Transverse colon (tissue), 4 donors: ENCODE results near the gene IRF2BP1. TPM values are rescaled to one million over a fixed set of nuclear protein-coding genes. Genes with fewer than 3 reads are reported as not detected.

ENCODE experiments used
- DNase-seq: peaks from one replicate; pipeline ENCODE4 v3.0.0-alpha.2; 2019
- H3K27ac ChIP-seq, 4 donors: fragments of 200-600 bp; sonication (generic); 2 replicates each; pipeline ENCODE4 v1.5.1; 2016 to 2018; ENCODE audit warnings: inconsistent platforms in 4 of 4
- H3K27me3 ChIP-seq: fragments of 200-600 bp; sonication (generic); 2 replicates; pipeline ENCODE4 v1.5.1; 2017; ENCODE audit warnings: inconsistent platforms
- H3K36me3 ChIP-seq, 4 donors: fragments of 200-600 bp; sonication (generic); 2 replicates each; pipeline ENCODE4 v1.5.1; 2017 to 2019; ENCODE audit warnings: inconsistent platforms in 4 of 4
- H3K4me1 ChIP-seq, 4 donors: fragments of 200-600 bp; sonication (generic); 2 replicates each; pipeline ENCODE4 v1.5.1; 2017 to 2020; ENCODE audit warnings: inconsistent platforms in 4 of 4
- H3K4me3 ChIP-seq, 4 donors: fragments of 200-600 bp; sonication (generic); 1 replicate in 1 of 4; 2 replicates in 3 of 4; pipeline versions ENCODE4 v1.5.1 to v1.6.1; 2017 to 2019; ENCODE audit warnings: inconsistent platforms in 4 of 4
- H3K9me3 ChIP-seq, 2 donors: fragments of 200-600 bp; sonication (generic); 2 replicates each; pipeline ENCODE4 v1.5.1; 2017 to 2019; ENCODE audit warnings: inconsistent platforms in 2 of 2
- CTCF ChIP-seq, 5 experiments: fragments of 200-600 bp in 3 of 5; fragments of 450-650 bp in 2 of 5; sonication (generic) in 3 of 5; IDR thresholded peaks; 1 replicate in 2 of 5; 2 replicates in 3 of 5; pipeline ENCODE4 v1.5.1; 2016 to 2017; ENCODE audit warnings: antibody characterized with exemption in 5 of 5, inconsistent platforms in 3 of 5, mild to moderate bottlenecking in 2 of 5, moderate library complexity in 1 of 5
- EP300 ChIP-seq: sonication (generic); formaldehyde crosslinking; IDR thresholded peaks from one replicate; pipeline ENCODE4 v1.6.1; 2017; ENCODE audit warnings: antibody characterized with exemption, low read depth
- POLR2A ChIP-seq: fragments of 450-650 bp; IDR thresholded peaks from one replicate; pipeline ENCODE4 v1.6.1; 2016; ENCODE audit warnings: antibody characterized with exemption, mild to moderate bottlenecking, moderate library complexity
- POLR2AphosphoS5 ChIP-seq, 3 donors: sonication (generic); formaldehyde crosslinking; IDR thresholded peaks; one replicate each; pipeline ENCODE4 v1.6.1; 2016; ENCODE audit warnings: antibody characterized with exemption in 3 of 3
- WGBS, 2 donors: methylation state at CpG; one replicate each; pipeline ENCODE4 v1.1.5; 2018; ENCODE audit warnings: low coverage in 1 of 2; 5-methylcytosine and 5-hydroxymethylcytosine counted together
- in situ Hi-C, 4 donors: fragments of 200-750 bp; cut with MboI; loops; one replicate each; pipeline versions ENCODE4 v1.15.0 to v1.15.1; 2017; ENCODE audit warnings: low sequenced_read_pairs in 3 of 4, low pct_ligation_motif_present in 1 of 4, low pct_unique_long_range_greater_than_20kb in 1 of 4
- intact Hi-C: fragments of 100-400 bp; cut with DNase I; formaldehyde crosslinking; loops from one replicate; pipeline ENCODE4 v1.15.1; 2023; ENCODE audit warnings: low total_unique reads
- total RNA-seq, 4 donors: library from RNA; depleted of rRNA; stranded (reverse); fragments of >200 nt; gene quantifications; one replicate each; pipeline ENCODE4 v1.1.0, GENCODE V29; 2016

The IRF2BP1 gene
- total RNA-seq, 4 donors from 2014 or later: 24.9 to 34.1 (median 29.5) TPM

- DNase-seq: no peak
- WGBS, 2 donors: 60 to 78% methylated on average over 4 to 9 of the region's 9 CpGs
- Histone ChIP-seq H3K36me3 (no peaks in the 10 kb centered on the region), H3K27me3 (peaks cover 26% of the 10 kb centered on the region), H3K27ac (no peak overlapping the region), H3K4me3 (no peak overlapping the region), H3K9me3 (no peaks in the 10 kb centered on the region), H3K4me1 (no peaks in the 10 kb centered on the region)
- TF ChIP-seq EP300: no peak
- no peak for TF ChIP-seq POLR2A
- TF ChIP-seq POLR2AphosphoS5 (IDR thresholded peaks at IDR 0.05): no peak
- TF ChIP-seq CTCF (IDR thresholded peaks at IDR 0.05): no peak
- in situ Hi-C loops (no loop called here), intact Hi-C loops (loop anchor here (1.0 kb wide), 1 partner anchor 42 kb away; no protein-coding TSS in a partner anchor)
Measured at GRCh38 chr19:45922281-45922680, 36.3 kb upstream of the IRF2BP1 start.

GRCh38 chr19:45920458-45920857, 34.5 kb upstream of the IRF2BP1 start:
- Histone ChIP-seq H3K9me3 (no peaks in the 10 kb centered on the region), H3K27ac (no peak overlapping the region), H3K27me3 (peaks cover 33% of the 10 kb centered on the region), H3K4me1 (no peaks in the 10 kb centered on the region), H3K4me3 (no peak overlapping the region), H3K36me3 (no peaks in the 10 kb centered on the region)
- no peak for DNase-seq
- TF ChIP-seq POLR2AphosphoS5 (IDR thresholded peaks at IDR 0.05) (no peak), EP300 (no peak), CTCF (IDR thresholded peaks at IDR 0.05) (no peak), POLR2A (no peak)
- intact Hi-C loops: no loop called here
- WGBS, 2 donors: 58% methylated on average over 8 of the region's 8 CpGs; no CpG with 5 or more reads in 1 of the 2 donors
- in situ Hi-C loops: no loop called here

GRCh38 chr19:45919678-45920077, 33.7 kb upstream of the IRF2BP1 start:
- TF ChIP-seq CTCF (IDR thresholded peaks at IDR 0.05) (no peak), POLR2A (no peak), EP300 (no peak), POLR2AphosphoS5 (IDR thresholded peaks at IDR 0.05) (no peak)
- intact Hi-C loops (no loop called here), in situ Hi-C loops (no loop called here)
- 52 to 83% methylated on average over 1 to 7 of the region's 7 CpGs for WGBS, 2 donors
- Histone ChIP-seq H3K9me3 (no peaks in the 10 kb centered on the region), H3K36me3 (no peaks in the 10 kb centered on the region), H3K27ac (no peak overlapping the region), H3K4me3 (no peak overlapping the region), H3K27me3 (peaks cover 37% of the 10 kb centered on the region), H3K4me1 (no peaks in the 10 kb centered on the region)
- DNase-seq: no peak

- no peak overlapping the region for H3K4me3 ChIP-seq
- H3K4me1 ChIP-seq: no peaks in the 10 kb centered on the region
- in situ Hi-C loops: no loop called here
- H3K27me3 ChIP-seq: peaks cover 46% of the 10 kb centered on the region
- intact Hi-C loops: no loop called here
- no peak for DNase-seq
- H3K36me3 ChIP-seq: no peaks in the 10 kb centered on the region
- H3K9me3 ChIP-seq: no peaks in the 10 kb centered on the region
- WGBS, 2 donors: 52% methylated on average over 4 of the region's 4 CpGs; no CpG with 5 or more reads in 1 of the 2 donors
- no peak overlapping the region for H3K27ac ChIP-seq
- TF ChIP-seq CTCF (IDR thresholded peaks at IDR 0.05): no peak
- no peak for TF ChIP-seq POLR2A
- TF ChIP-seq POLR2AphosphoS5 (IDR thresholded peaks at IDR 0.05): no peak
- TF ChIP-seq EP300: no peak
Measured at GRCh38 chr19:45918721-45919120, 32.8 kb upstream of the IRF2BP1 start.
